Stimulated activated CD8-positive, alpha-beta memory T cell treated with anti-CD3 and anti-CD28 coated beads, Interleukin-15, amount 100 ng/mL, for 1 hour (primary cell): Measurements from ENCODE around the gene S100PBP.
"Not testable (repeated sequence)": the region's sequence is repeated elsewhere in the genome, so short reads cannot be mapped to it uniquely, and the experiment has no call there.

ENCODE experiments used
- DNase-seq: peaks from one replicate; pipeline ENCODE4 v3.0.0-alpha.2; 2020; ENCODE audit warnings: low read depth

S100PBP gene

DNA sequence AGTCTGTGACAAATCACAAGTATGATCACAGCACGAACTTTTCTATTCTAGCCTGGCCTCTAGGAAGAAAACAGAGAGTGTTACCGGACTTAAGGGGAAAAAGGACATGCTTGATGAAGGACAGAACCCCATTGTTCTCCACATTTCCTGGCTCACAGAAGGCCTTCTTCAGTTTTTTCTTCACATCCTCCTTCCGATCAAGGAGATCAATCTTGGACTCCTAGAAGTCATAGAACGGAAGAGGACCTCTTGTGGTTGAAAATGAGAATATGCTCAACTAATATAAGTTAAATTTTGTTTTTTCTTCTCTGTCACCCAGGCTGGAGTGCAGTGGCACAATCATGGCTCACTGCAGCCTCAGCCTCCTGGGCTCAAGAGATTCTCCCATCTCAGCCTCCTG is 30.6 kb upstream of the S100PBP start:
- DNase-seq = no peak

- not testable (repeated sequence) for DNase-seq
Measured at GRCh38 chr1:32789356-32789755, 28.1 kb upstream of the S100PBP start.

DNA sequence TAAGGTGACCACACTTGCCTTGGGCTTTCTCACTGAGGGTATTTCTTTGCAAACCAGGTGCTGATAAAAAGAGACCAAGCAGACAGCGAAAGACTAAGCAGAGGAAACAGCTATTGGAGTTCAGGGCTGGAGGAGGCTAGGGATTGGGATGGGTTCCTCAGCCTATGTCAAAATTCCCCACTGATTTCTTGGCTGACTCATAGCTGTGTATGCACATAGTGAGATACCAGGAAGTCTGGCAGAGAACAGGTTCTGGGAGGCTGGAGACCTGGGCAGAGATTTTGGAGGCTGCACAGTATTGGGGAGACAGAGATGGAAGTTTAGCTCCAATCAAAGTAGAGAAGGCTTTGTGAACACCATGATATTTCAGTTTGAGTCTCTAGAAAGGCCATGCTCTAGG is 25.6 kb upstream of the S100PBP start:
- DNase-seq = no peak

DNA sequence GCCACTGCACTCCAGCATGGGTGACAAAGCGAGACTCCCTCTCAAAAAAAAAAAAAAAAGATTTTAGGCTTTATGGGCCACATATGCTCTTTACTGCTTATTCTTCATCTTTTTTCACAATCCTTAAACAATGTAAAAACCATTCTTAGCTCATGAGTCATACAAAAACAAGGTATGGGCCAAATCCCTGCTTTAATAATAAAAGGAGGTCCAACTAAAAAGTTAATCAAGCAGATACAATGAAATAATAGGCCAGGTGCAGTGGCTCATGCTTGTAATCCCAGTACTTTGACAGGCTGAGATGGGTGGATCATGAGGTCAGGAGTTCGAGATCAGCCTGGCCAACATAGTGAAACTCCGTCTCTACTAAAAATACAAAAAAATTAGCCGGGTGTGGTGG is 21.7 kb upstream of the S100PBP start:
- DNase-seq = not testable (repeated sequence)

- no peak for DNase-seq
Measured at GRCh38 chr1:32797456-32797855, 20.0 kb upstream of the S100PBP start.

DNA sequence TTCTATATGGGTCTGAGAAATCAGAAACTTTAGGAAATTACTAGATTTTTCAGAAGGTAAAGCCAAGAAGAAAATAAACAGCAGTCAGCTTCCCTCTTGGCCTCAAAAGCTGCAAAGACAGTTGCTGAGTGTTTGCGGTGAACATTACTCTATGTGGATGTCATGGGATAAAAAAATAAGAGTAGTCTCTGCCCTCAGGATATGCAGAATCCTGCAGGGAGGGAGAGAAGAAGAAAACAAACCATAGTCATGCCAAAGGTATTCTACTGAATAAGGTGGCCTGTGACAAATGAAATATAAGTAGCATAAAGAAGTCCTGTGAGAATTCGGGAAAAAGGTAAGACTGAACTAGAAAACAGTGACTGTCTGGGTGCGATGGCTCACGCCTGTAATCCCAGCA is 19.3 kb upstream of the S100PBP start:
- DNase-seq = no peak

DNA sequence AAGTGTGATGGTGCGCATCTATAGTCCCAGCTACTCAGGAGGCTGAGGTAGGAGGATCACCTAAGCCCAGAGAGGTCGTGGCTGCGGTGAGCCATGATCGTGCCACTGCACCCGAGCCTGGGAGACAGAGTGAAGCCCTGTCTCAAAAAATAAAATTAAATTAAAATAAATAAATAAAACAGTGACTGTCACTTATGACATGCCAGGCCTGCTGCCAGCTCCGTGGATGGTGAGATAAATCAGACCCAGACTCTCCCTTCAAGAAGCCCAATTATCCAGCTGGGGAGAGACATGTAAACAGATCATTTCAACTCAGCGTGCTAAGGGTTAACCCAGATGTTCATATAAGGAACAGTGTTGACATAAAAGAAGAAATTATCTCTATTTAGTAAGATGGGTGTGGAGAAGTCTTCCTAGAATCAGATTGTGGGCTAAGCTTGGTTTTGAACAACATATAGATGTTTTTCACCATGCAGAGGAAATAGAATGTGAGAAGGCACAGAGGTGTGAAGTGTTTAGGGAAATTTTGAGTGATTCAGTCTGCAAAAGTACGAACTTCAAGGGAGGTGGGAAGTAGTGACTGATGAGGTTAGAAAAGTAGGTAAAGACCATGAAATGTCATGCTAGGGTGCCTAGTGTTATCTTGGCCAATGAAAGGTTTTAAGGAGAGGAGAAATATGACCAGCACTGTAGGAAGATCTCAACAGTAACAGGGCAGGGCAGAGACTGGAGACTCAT is 18.6 kb upstream of the S100PBP start:
- no peak for DNase-seq

- no peak for DNase-seq
Measured at GRCh38 chr1:32801096-32801715, 16.2 kb upstream of the S100PBP start.

GRCh38 chr1:32804460-32804859 is 13.0 kb upstream of the S100PBP start:
- not testable (repeated sequence) for DNase-seq

DNA sequence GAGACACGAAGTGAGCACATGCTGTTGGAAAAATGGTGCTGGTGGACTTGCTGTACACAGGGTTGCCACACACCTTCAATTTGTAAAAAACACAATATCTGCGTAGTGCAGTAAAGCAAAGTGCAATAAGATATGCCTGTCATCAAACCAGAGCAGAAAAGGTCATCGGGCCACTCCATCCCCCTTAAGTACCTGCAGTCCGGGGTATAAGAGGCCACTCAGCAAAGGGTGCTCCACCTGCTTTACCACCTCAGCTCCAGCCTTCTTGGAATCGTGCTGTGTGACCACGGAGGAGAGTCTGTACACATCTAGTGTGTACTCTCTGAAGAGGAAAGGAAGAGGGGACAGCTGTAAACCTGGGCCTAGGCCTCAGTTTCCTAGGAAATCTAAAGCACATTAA is 11.2 kb upstream of the S100PBP start:
- DNase-seq = no peak

- DNase-seq = no peak
Measured at GRCh38 chr1:32806910-32807523, 10.4 kb upstream of the S100PBP start.

DNA sequence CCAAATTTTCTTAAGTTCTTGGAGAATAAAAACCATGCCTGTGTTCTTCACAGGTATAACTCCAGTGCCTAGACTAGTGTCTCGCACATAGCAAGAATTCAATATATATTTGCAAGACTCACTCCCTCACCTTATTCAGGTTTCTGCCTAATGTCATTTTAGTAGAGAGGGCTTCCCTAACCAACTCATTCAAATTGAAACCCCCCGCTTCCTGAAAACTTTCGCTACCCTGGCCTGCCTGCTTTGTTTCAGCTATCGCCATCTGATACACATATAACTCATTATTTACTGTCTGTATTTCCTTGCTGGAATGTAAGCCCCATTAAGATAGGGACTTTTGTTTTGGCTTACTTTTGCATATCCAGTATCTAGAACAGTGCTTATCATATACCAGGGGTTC is 8.9 kb upstream of the S100PBP start:
- no peak for DNase-seq

- DNase-seq = no peak
Measured at GRCh38 chr1:32810358-32810757, 7.1 kb upstream of the S100PBP start.

DNA sequence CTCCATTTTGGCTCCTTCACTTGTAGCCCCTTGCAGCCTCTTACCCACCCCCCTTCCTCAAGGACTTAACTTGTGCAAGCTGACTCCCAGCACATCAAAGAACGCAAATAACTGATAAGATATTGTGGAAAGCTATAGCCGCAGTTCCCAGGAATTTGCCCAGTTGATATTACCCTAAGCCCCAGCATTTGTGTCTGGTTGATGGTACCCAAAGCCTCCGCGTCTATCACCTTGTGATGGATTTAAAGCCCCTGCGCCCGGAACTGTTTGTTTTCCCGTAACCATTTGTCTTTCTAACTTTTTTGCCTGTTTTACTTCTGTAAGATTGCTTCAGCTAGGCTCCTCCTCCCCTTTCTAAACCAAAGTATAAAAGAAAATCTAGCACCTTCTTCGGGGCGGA is 6.2 kb upstream of the S100PBP start:
- no peak for DNase-seq

DNA sequence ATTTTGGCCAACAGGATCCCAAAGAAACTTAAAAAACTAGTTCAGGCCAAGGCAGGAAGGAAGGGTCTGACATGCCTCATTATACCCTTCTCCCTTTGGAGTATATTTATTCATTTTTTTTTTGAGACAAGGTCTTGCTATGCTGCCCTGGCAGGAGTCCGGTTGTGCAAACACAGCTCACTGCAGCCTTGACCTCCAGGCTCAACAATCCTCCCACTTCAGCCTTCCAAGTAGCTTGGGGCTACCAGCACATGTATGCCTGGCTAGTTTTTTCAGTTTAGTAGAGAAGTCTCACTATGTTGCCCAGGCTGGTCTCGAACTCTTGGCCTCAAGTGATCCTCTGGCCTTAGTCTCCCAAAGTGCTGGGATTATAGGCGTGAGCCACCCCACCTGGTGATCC is 5.5 kb upstream of the S100PBP start:
- DNase-seq = no peak

- DNase-seq = no peak
Measured at GRCh38 chr1:32813941-32814739, 3.3 kb upstream of the S100PBP start.

DNA sequence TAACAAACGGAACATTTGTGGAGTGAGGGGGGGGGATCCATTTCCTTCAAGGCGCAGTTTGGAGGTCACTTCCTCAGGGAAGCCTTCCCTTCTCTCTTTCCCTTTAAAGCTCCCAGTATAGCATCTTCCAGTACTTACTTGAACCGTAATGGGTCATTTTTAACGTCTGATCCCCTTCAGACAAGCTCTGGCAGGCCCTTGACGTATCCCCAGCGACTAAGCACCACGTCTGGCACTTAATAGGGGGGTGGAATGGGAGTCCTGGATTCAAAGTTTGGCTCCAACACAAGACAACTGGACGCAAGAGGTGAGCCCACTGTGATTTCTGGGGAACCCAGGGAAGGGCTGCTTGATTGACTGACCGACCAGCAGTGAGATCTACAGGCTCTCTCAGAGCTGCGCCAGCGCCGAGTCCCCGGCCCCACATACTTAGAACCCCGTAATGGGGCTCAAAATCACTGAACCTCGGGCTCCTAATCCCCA is 736 bp upstream of the S100PBP start:
- no peak for DNase-seq

GRCh38 chr1:32817815-32818786 is 648 bp downstream of the S100PBP start:
- DNase-seq = no peak

DNA sequence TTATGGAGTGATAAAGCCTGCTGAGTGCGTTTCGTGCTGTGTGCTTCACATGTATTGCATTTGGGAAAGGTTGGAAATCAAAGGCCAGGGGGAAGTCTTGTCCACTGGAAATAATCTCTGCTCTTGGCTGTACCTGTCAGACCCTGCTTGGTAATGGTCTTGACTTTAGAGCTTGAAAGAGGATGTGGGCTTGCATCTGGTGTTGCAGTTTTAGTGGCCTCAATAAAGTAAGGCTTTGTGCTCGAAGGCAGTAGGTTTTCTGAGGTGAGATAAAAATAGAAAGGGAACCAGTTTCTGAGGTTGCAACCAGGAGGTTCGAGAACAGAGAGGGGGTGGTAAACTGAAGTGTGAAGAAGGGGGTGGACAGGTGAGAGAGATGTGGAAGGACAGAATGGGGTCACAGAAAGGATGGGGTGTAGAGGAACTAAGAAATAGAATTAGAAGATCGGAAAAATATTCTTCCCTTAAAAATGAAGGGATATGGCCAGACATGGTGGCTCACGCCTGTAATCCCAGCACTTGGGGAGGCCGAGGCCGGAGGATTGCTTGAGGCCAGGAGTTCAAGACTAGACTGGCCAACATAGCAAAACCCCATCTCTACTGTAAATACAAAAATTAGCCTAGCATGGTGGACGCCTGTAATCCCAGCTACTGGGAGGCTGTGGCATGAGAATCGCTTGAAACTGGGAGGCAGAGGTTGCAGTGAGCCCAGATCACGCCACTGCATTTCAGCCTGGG is 1.5 kb downstream of the S100PBP start:
- DNase-seq = no peak

GRCh38 chr1:32825181-32825580 is 7.7 kb downstream of the S100PBP start:
- no peak for DNase-seq

DNA sequence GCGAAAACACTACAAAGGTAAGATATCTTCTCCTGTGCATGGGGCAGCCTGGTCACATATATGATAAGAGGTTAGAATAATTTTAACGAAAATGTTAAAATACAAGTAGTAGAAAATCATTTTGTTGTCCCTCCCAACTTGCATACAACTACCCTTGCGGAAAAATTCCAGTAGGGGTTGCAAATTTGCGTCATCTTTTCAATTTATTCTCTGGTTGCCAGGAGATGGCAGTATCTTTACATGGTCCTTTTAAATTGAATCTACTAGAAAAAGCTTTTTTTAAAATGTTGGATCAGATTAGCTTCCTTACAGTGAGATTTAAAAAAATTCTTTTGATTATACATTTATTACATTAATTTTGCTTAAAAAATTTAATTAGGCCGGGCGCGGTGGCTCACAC is 10.9 kb downstream of the S100PBP start:
- no peak for DNase-seq
